NCI-H526 treated with DMSO at 0.1 percent for 48 hours (cell line): ENCODE results near the gene HSD11B1L.

Source experiments
- DNase-seq: peaks from one replicate; lab custom pipeline; 2025; lab: John Stamatoyannopoulos, UW

HSD11B1L gene

DNA sequence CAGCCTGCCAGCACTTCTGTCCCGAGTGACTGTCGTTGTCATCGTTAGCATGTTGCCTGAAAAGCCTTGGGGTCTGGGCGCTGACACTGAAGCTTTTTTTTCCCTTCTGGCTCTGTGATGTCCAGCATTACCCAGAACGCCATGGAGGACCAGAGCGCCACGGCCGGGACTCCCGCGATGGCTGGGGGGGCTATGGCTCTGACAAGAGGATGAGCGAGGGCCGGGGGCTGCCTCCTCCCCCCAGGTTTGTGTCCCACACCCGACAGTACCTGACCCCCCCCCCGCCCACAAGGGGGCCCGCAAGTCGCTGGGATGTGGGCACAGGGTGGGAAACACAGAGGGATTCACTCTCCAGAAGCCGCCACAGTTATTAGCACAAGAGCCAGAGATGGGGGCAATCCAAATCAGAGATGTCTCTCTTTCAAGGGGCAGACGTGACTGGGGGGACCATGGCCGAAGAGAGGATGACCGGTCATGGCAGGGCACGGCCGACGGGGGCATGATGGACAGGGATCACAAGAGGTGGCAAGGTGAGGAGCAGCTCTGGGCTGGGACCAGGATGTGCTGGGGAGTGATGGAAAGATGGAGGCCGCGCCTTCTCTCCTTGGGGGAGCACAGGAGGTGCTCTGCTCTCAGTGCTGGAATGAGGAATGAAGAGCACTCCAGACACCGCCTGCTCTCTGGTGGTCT is 13.8 kb upstream of the HSD11B1L start:
- no peak for DNase-seq

DNA sequence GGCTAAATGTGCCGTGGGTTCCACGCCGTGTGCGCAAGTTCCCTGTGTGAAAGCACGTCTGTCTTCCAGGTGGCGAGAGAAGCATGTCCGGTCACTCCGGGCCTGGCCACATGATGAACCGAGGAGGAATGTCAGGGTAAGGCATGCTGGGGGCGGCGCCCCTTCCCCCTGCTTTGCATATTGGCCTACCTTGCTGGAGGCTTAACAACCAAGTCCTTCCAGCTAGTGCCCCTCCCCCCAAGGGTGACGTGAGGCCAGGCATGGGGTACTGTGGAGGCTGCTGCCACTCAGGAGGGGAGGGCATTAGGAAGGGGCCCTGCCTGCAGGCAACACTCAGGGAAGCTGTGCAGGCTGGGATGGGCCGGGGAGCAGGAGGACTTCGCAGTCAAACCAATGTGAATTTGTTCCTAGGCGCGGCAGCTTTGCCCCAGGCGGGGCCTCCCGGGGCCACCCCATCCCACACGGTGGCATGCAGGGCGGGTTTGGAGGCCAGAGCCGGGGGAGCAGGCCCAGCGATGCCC is 13.0 kb upstream of the HSD11B1L start:
- peak; percentile 35 for DNase-seq

DNA sequence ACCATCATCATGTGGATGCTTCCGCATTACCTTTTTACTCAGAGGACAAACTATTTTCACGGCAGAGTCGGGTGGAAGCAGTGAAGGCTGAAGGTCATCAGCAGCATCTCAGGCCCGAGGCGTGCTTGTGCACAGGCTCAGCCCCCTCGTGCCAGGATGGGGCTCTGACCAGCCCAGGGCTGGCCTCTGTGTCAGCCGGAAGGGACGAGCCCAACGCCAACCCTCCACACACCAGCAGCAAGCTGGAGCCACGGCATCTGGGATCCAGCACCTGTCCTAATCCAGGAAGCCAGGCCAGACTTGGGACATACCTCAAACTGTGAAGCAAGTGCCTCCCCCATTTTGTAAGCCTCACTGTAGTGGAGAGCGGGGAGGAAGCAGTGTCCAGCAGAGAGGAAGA is 11.6 kb upstream of the HSD11B1L start:
- no peak for DNase-seq

DNA sequence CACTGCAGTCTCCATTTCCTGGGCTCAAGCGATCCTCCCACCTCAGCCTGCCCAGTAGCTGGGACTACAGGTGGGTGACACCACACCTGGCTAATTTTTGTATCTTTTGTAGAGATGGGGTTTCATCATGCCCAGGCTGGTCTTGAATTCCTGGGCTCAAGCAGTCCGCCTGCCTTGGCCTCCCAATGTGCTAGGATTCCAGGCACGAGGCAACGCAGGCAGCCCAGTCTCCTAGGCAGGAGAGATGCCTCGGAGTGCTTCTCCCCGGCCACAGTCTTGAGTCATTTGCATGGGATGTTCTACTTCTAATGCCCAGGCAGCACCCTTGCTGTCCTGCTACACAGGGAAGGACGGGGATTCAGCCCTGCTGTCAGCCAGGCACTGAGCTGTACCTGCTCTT is 9.2 kb upstream of the HSD11B1L start:
- DNase-seq = no peak

DNA sequence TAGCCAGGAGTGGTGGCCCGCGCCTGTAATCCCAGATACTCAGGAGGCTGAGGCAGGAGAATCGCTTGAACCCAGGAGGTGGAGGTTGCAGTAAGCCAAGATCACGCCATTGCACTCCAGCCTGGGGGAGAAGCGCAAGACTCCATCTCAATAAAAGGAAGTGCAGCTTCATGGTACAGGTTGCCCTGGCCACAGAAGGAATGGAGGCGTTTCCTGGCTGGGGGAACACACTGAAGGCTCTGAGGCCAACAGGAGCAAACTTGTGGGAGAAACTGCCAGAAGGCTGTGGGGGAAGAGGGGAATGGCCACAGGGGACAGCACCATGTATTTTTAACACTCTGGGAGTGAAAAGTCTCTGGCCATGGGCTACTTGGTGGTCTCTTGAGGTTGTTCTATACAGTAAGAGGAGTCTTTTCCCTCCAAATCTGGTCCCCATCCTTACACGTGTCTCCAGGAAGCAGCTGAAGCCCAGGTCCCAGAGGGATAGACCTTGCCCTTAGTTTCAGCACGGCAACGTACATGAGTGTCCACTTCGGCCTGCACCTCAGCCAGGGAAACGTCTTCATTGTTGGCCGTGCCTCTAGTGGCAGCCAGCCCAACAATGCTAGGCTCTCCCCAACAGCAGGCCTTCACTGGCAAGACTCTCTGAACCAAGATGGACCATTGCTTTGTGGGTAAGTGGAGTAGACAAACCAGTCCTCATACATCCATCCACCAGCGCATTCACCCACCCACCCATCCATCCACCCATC is 7.9 kb upstream of the HSD11B1L start:
- no peak for DNase-seq

DNA sequence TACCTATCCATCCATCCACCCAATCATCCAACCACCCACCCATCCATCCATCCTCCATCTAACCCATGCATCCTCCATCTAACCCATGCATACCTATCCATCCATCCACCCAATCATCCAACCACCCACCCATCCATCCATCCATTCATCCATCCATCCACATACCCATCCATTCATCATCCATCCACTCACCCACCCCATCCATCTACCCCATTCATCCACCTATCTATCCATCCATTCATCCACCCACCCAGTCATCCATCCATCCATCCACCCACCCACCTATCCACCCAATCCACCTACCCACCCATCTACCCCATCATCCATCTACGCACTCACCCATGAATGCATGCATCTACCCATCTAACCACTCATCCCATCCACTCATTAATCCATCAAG is 7.1 kb upstream of the HSD11B1L start:
- no peak for DNase-seq

DNA sequence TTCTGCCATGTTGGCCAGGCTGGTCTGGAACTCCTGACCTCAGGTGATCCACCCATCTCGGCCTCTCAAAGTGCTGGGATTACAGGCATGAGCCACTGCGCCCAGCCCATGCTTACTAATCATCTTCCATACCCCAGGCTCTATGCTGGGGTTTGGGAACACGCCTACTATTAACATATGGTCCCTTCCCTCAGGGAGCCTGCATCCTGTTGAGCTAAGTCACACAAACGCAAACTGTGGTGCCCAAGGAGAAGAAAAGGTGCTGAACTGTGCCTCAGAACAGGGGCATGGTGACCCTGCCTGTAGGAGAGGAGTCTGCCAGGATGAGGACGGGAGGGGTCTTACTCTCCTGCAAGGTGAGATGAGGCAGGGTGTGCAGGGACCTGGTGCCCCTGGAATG is 6.1 kb upstream of the HSD11B1L start:
- no peak for DNase-seq

DNA sequence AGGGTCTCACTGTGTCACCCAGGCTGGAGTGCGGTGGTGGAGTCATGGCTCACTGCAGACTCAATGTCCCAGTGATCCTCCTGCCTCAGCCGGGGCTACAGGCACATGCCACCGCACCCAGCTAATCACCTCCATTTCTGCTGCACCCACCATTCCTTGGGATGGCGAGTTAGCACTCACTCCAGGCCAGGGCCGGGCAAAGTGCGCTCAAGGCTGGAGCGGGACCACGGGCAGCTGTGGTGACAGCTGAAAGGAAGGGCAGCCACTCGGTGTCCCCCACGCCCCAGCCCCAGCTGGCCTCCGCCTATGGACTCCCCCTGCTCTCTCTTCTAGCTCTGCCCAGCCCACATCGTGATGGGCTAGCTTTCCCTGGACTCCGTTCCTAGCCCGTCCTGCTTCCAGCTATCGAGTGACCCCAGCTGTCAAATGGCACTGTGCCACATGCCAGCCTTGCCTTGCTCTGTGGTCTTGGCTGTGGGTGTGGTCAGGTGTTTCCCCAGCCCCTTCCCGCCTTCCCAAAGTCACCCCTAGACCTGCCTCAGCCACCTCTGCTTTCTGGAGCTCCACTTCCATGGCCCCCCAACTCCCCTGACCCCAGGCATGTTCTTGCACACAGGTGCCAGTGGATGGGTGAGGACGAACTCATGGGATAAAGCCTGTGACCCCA is 4.6 kb upstream of the HSD11B1L start:
- DNase-seq = no peak

DNA sequence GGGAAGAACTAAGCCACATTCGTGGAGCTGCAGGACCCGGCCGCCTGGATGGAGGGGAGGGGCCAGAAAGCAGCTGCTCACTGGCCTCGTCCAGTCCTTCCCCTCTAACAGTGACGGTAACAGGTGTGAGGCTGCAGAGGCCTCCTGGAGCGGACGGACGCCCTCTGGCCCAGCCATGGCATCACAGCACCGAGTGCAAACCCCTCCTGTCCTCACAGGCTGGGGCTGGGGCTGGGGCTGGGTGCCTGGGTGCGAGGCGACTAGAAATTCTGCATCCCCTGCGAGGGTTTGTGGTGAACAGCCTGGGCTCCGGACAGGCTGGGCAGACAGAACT is 4.1 kb upstream of the HSD11B1L start:
- DNase-seq = no peak

DNA sequence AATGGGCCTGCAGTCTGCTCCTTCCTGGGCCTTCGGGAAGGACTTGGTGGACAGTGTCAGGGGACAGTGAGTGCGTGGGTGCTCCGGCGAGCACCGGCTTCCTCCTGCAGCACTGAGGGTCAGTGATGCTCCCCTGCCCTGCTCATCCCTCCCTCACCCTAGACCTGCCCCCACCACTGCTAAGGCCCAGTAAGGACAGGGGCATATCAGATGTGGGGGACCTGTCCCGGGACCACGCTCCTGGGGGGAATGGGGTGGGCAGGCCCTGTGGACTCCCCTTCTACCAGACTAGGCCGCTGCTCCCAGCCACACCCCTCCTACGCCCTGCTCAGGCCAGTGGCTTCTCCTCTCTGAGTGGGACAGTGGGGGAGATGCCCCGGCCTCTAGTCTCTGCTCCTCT is 3.7 kb upstream of the HSD11B1L start:
- no peak for DNase-seq

DNA sequence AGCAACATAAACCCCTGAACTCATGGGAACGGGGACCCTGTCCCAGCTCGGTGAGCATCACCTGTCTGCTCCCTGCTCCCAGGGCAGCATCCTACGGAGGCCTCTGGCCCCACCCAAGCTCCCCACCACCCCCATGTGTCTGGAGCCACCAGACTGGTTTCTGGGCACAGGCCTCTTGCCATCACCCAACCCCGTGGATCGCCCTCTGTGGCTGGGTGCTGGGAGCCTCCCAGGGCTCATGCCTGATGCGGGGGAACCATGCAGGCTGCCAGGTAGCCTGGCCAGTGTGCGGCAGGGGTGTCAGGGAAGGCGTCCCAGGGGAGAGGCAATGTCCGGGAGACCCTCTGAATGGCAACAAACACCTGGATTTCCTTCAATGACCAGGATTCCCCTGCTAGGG is 3.2 kb upstream of the HSD11B1L start:
- DNase-seq = no peak

DNA sequence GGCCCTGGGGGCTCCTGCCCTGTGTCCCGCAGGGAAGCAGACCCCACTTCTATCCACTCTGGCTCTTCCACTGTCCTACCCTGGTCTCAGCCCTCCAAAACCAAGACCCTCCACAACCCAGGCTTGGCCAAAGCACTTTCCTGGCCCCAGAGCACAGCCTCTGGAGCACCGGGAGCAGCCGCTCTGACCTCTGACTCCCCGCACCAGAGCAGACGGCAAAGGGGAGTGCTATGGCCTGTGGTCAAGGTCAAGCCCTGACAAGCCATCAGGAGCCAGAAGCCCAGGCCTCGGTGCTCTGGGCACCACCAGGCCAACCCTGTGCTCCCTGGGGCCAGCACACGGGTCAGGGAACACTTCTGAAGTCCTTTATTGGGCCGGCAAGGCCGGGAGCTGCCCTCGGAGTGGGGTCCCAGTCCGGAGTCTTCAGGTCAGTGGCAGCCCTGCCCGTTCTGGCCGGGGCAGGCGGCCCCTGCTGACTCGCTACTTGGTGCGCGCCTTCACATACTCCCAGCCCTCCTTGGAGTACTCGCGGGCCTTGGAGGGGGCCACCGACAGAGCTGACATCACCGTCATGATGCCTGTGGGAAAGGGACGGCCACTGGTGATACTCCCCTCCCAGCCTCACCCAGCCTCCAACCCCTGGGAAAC is 2.6 kb upstream of the HSD11B1L start:
- no peak for DNase-seq

DNA sequence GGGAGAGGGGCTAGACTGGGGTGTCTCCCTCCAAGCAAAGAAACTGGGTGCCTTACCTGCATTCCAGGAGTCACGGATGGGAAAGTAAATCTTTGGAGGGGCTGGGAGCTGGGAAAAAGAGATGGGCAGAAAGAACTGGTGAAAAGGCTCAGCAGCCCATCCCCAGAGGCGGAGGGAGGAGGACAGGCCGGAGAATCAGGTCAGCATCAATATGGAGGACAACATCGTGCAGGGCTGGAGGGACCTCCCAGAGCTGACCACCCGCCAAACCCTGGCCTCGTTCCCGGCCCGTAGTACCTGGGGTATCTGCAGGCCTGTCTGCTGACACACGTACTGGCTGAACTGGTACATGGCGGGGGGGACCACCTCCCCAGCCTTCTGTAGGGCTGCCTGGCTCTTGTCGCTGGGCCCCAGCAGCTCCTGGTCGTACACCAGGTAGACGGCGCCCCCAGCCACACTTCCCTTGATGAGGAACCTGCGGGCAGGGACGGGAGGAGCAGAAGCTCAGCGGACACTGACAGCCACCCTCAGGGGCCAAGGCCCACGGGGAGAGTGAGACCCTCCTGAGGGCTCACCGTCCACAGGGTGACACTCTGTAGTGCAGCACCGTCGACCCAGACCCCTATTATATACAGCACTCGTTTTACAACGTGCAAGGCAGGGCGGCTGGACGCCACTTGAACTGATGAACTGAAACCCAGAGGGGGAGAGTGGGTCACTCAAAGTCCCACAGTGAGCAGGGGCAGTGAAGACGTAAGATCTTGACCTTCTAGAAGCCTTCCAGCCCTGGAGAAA is 1.3 kb upstream of the HSD11B1L start:
- no peak for DNase-seq

DNA sequence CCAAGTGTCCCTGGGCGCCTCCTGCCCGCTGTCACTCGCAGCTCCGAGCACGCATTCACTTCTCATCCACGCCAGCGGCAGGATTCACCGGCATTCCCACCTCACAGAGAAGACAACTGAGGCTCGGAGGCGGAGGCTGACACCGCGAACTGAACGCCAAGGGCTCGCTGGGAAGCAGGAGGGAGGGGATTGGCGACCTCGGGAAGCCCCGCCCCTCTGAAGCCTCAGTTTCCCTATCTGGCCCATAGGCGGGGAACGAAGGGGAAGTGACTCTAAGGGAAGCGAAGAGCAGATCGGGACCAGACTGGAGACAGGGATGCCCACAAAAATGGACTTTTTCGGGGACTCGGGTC is 767 bp upstream of the HSD11B1L start:
- DNase-seq = no peak

DNA sequence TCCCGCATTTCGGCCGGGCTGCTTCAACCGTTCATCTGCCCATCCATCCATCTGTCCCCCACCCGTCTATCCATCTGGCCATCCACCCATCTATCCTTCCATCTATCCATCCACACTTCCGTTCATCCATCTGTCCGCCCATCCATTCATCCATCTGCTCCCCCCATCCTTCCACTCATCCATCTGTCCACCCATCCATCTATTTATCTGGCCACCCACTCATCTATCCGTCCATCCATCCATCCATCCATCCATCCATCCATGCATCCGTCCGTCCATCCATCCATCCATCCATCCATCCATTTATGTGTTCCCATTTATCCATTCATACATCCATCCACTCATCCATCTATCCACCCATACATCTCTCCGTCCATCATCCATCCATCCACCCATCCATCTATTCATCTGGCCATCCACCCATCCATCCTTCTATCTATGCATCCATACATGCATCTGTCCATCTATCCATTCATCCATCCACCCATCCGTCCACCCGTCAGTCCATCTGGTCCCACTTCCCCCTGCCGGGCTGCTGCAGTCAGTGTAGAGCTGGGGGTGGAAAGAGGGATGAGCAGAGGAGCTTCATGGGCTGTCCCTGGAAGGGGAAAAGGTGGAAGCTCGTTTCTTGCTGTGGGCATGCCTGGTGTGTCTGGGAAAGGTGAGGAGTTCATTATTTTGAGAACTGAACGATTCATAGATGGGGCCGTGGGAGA is 722 bp downstream of the HSD11B1L start:
- no peak for DNase-seq

DNA sequence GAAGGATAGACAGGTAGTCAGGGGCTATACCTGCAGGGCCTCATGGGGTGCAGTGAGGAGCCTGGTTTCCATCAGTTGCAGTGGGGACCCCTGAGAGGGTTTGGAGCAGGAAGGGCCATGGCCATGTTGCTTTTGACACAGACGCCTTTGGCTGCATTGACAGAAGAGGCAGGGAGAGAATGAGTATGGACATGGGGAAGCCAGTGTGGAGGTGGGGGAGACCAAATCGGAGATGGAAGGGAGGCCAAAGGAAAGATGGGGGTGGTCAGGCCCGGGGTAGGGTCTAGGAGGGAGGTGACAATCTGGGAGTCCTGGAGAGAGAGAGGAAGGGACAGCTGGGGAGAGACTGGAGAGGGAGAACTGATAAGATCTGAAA is 1.3 kb downstream of the HSD11B1L start:
- no peak for DNase-seq

DNA sequence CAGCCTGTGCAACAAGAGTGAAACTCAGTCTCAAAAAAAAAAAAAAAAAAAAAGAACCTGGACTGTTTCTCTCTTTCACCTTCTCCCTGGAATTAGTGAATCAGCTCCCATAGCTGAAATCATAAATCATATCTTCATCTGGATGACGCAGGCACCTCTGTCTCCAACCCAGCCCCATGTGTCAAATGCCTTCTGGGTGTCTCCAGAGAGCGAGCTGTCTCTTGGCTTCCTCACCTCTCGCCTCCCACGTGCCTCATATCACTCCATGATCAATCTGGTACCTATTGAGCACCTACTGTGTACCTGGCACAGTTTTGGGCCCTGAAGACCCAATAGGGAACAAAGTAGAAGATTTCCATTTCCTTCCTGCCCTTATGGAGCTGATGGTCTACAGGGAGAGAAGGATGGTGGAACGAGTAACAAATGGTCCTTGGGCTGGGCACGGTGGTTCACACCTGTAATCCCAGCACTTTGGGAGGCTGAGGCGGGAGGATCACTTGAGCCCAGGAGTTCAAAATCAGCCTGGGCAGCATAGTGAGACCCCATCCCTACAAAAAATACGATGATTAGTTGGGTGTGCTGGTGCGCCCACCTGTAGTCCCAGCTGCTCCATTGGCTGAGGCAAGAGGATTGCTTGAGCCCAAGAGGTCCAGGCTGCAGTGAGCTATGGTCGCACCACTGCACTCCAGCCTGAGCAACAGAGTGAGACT is 2.5 kb downstream of the HSD11B1L start:
- no peak for DNase-seq

DNA sequence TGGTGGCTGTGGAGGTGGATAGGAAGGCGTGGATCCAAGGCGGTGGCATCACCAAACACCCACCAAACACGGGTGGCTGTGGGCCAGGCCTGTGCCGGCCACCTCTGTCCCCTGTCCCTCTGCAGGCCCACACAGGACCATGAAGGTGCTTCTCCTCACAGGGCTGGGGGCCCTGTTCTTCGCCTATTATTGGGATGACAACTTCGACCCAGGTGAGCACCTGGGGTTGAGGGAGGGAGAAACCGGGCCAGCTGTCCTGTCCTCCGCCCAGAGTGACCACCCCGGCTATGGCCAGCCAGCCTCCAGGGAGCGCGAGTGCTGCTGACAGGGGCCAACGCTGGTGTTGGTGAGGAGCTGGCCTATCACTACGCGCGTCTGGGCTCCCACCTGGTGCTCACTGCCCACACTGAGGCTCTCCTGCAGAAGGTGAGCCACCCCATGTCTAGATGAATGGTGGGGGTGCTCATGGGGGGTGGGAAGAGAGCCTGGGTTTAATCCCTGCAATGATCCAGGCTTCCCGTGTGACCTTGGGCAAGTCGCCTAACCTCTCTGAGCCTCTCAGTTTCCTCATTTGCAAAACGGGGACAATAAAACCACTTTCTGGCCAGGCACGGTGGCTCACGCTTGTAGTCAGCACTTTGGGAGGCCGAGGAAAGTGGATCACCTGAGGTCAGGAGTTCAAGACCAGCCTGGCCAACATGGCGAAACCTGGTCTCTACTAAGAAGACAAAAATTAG is 4.0 kb downstream of the HSD11B1L start:
- no peak for DNase-seq

DNA sequence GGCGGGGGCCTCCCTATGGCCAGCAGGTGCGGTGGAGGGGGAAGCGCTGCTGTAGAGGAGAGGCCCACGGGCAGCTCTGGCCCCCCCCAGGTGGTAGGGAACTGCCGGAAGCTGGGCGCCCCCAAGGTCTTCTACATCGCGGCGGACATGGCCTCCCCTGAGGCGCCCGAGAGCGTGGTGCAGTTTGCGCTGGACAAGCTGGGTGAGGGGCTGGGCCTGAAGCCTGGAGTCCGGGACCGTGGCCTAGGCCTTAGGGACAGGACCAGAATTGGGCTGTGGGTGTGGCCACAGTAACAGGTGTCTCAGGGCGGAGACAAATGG is 5.5 kb downstream of the HSD11B1L start:
- no peak for DNase-seq
